ENCODE results near the gene AKR1D1.
"Not testable (repeated sequence)": the region's sequence is repeated elsewhere in the genome, so short reads cannot be mapped to it uniquely, and the experiment has no call there.

AKR1D1 gene, protein sequence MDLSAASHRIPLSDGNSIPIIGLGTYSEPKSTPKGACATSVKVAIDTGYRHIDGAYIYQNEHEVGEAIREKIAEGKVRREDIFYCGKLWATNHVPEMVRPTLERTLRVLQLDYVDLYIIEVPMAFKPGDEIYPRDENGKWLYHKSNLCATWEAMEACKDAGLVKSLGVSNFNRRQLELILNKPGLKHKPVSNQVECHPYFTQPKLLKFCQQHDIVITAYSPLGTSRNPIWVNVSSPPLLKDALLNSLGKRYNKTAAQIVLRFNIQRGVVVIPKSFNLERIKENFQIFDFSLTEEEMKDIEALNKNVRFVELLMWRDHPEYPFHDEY

DNA sequence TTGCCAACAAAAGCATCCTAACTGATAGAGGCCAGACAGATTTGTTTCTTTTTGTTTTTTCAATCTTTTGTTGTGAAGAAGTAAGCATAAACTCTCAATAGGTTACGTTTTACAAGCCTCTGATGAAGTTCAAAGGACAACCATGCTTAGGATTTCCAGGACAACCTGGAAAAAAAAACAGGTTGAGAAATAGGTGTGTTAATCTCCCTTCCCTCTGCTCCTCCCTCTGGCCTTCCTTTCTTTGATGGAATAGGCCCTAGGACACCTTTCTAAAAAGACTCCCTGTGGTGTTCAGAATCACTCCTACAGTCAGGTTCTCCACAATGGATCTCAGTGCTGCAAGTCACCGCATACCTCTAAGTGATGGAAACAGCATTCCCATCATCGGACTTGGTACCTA, at the start of gene AKR1D1:
TSS of gene AKR1D1 (plus strand) at position 264 of the 400 bp plus-strand sequence. CDS start at position 324, 60 bp downstream.
- no peak for TF ChIP-seq ZNF274 (IDR thresholded peaks at IDR 0.05; ENCODE audit: low read depth, low read length)

DNA sequence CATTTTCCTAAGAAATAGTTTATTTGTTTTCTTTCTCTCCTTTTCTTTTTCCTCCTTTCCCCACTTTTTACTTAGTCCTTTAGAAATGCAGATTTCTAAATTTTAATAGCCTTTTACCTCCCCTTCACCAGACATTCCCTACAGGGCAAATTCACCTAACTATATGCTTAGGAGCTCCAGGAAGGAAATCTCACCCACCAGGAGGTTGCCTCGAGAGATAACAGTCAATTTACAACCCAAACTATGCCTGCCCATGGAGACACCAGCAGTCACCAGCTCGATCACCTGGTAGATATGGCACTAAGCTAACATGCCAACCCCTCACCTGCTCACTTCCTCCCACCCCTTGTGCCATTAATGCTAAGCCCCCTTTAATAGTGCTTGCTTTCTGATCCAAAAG, 49.2 kb upstream of the AKR1D1 start:
- H3K4me3 ChIP-seq (ENCODE audit: low read length): no peak overlapping the region
- no peak for TF ChIP-seq ZNF274 (IDR thresholded peaks at IDR 0.05; ENCODE audit: low read depth, low read length)

More for the DNA sequence above, at the start of gene AKR1D1:
- H3K4me3 ChIP-seq (ENCODE audit: low read length): no peak within 1 kb of the TSS

DNA sequence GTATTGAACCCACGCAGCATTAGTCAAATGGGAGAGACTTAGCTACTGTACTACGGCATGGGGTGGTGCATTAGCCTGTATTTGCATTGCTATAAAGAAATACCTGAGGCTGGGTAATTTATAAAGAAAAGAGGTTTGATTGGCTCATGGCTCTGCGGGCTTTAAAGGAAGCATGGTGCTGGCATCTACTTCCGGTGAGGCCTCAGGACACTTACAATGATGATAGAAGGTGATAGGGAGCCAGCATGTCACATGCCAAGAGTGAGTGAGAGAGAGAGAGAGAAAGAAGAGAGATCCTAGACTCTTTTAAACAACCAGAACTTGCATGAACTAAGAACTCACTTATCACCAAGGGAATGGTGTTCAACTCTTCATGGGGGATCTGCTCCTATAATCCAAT, 47.1 kb upstream of the AKR1D1 start:
- no peak for TF ChIP-seq ZNF274 (IDR thresholded peaks at IDR 0.05; ENCODE audit: low read depth, low read length)
- no peak overlapping the region; the same call in 1 of the 2 replicates for H3K4me3 ChIP-seq (ENCODE audit: low read length)

DNA sequence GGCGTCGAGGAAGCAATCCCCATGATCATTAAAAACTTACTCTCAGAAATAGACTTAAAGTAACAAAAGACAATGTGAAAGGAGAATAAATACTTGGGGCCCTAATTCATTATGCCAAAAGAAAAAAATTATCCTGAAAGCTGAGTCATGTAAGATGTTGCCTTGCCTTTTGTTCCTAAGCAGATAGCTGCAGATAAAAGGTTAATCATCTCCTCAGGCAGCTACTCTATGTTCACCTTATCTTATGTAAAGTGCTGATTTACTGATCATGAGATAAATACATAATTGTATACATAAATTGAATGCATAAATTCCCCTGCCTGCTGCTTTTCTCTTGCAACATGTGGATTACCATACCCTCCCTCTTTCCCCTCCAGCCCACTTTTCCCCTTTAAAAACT, 46.3 kb upstream of the AKR1D1 start:
- H3K4me3 ChIP-seq (ENCODE audit: low read length): no peak overlapping the region
- no peak for TF ChIP-seq ZNF274 (IDR thresholded peaks at IDR 0.05; ENCODE audit: low read depth, low read length)

GRCh38 chr7:138030679-138031351, 45.4 kb upstream of the AKR1D1 start:
- H3K4me3 ChIP-seq (ENCODE audit: low read length): no peak overlapping the region

GRCh38 chr7:138032186-138032585, 44.1 kb upstream of the AKR1D1 start:
- TF ChIP-seq ZNF274 (IDR thresholded peaks at IDR 0.05; ENCODE audit: low read depth, low read length): no peak
- no peak overlapping the region for H3K4me3 ChIP-seq (ENCODE audit: low read length)

More at GRCh38 chr7:138030679-138031351, 45.4 kb upstream of the AKR1D1 start:
- TF ChIP-seq ZNF274 (IDR thresholded peaks at IDR 0.05; ENCODE audit: low read depth, low read length): no peak

DNA sequence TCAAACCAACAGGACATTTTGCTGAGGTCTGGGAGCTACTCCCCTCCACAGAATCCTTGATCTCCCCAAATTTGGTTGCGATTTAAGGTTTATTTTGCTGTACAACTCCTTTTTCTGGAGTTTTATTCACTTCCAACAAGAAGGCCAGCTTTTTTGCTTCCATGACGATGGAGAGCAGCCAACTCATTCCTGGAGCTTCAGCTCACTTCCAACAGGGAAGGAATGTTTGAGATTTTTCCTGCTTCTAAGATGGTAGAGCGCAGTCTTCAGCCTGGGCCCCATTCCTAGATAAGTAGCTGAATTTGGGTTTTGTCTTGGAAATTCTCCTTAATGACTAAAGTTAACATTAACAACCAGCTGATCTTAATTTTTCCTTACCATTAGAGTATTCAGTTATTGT, 43.5 kb upstream of the AKR1D1 start:
- TF ChIP-seq ZNF274 (IDR thresholded peaks at IDR 0.05; ENCODE audit: low read depth, low read length): no peak
- H3K4me3 ChIP-seq (ENCODE audit: low read length): no peak overlapping the region

- no peak for TF ChIP-seq ZNF274 (IDR thresholded peaks at IDR 0.05; ENCODE audit: low read depth, low read length)
Observed at GRCh38 chr7:138033241-138033640, 43.0 kb upstream of the AKR1D1 start.

DNA sequence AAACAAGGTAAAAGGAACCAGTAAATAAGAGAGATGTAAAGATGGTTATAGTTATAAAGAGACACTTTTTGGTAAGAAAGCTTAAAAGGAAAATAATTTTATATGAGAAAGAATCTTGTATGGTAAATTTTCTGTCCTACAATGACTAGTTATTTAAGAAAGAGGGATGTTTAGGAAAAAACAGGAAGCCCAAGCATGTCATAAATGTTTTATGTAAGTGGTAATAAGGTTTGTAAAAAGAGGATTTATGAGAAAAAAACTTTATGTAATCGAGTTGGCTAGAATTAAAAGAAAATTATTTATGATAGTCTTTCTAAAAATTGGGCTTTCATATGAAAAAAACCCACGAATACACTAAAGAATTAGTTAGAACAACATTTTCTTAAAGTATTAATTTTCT, 40.1 kb upstream of the AKR1D1 start:
- no peak overlapping the region for H3K4me3 ChIP-seq (ENCODE audit: low read length)
- TF ChIP-seq ZNF274 (IDR thresholded peaks at IDR 0.05; ENCODE audit: low read depth, low read length): no peak

More at GRCh38 chr7:138033241-138033640, 43.0 kb upstream of the AKR1D1 start:
- no peak overlapping the region for H3K4me3 ChIP-seq (ENCODE audit: low read length)

GRCh38 chr7:138040063-138040462, 36.2 kb upstream of the AKR1D1 start:
- not testable (repeated sequence) for H3K4me3 ChIP-seq (ENCODE audit: low read length)

DNA sequence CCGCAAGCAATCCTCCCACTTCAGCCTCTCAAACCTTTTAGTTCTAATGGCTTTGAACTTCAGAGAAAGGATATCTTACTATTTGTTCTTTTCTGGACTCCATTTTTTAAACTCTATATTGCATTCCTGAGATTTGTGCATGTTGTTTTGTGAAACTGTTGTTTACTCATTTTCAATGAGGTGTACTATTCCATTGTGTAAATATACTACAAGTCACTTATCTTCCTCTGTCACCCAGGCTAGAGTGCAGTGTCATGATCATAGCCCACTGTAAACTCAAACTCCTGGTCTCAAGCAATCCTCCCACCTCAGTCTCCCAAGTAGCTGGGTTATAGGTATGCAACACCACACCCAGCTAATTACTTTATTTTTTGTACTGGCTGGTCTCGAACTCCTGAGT, 31.4 kb upstream of the AKR1D1 start:
- no peak for TF ChIP-seq ZNF274 (IDR thresholded peaks at IDR 0.05; ENCODE audit: low read depth, low read length)
- H3K4me3 ChIP-seq (ENCODE audit: low read length): no peak overlapping the region

DNA sequence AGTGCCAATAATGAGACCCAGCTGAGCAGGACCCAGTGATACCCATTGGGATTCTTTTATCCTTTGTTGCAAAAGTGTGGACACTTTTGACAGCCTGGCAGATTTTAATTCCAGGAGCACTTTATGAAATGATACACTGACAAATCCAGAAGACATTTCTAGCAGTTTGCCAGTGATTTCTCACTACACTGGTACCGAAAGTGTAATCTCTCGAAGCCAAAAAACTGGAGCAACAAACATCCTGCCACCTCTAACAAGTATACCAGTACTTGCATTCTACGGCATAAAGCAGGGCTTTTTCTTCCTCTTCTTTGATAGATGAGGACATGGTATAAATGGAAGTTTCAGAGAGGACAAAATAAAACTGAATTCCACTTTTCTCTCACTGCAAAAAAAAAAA, 28.4 kb upstream of the AKR1D1 start:
- no peak for TF ChIP-seq ZNF274 (IDR thresholded peaks at IDR 0.05; ENCODE audit: low read depth, low read length)
- H3K4me3 ChIP-seq (ENCODE audit: low read length): no peak overlapping the region

- no peak overlapping the region for H3K4me3 ChIP-seq (ENCODE audit: low read length)
- no peak for TF ChIP-seq ZNF274 (IDR thresholded peaks at IDR 0.05; ENCODE audit: low read depth, low read length)
Observed at GRCh38 chr7:138049505-138050116, 26.6 kb upstream of the AKR1D1 start.

DNA sequence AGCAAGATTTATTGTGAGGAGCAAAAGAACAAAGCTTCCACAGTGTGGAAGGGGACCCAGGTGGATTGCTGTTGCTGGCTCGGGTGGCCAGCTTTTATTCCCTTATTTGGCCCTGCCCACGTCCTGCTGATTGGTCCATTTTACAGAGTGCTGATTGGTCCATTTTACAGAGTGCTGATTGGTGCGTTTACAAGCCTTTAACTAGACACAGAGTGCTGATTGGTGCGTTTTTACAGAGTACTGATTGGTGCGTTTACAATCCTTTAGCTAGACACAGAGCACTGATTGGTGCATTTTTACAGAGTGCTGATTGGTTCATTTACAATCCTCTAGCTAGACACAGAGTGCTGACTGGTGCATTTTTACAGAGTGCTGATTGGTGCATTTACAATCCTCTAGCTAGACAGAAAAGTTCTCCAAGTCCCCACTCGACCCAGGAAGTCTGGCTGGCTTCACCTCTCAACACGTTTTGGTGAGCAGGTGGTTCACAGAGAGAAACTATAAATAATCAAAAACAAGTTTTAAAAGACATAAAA, 24.5 kb upstream of the AKR1D1 start:
- not testable (repeated sequence) for H3K4me3 ChIP-seq (ENCODE audit: low read length)

DNA sequence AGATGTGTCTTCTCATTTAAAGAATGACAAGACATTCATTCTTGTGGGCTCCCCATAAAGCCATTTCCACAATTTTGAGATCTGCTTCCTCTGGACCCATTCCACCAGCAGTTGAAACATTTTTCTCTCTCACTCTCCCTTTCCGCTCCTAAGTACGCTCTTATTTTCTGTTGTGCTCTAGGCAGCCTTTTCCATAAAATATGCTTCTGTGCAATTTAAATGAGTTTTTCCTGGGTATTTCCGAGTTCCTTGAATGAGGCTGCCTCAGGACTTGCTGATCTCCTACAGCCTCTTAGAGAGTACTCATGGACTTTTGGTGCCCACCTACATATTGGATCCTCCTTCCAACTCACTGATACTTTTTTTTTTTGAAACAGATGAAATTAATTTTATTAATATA, 23.6 kb upstream of the AKR1D1 start:
- TF ChIP-seq ZNF274 (IDR thresholded peaks at IDR 0.05; ENCODE audit: low read depth, low read length): no peak
- H3K4me3 ChIP-seq (ENCODE audit: low read length): no peak overlapping the region

GRCh38 chr7:138055698-138056097, 20.6 kb upstream of the AKR1D1 start:
- not testable (repeated sequence) for H3K4me3 ChIP-seq (ENCODE audit: low read length)

All from GM08714 (cell line).